ENCODE data around the gene RNF19B. TPM values are rescaled to one million over a fixed set of nuclear protein-coding genes. Genes with fewer than 3 reads are reported as not detected.
A peak's percentile ranks its signal among the peaks of the same experiment; 100 is the strongest.

Gene RNF19B
- total and polyA plus RNA-seq, 2 of the 13 experiments (the other 11 are each of a cell fraction or from before 2014, with no cell fraction given): 15.3 to 22.5 TPM

DNA sequence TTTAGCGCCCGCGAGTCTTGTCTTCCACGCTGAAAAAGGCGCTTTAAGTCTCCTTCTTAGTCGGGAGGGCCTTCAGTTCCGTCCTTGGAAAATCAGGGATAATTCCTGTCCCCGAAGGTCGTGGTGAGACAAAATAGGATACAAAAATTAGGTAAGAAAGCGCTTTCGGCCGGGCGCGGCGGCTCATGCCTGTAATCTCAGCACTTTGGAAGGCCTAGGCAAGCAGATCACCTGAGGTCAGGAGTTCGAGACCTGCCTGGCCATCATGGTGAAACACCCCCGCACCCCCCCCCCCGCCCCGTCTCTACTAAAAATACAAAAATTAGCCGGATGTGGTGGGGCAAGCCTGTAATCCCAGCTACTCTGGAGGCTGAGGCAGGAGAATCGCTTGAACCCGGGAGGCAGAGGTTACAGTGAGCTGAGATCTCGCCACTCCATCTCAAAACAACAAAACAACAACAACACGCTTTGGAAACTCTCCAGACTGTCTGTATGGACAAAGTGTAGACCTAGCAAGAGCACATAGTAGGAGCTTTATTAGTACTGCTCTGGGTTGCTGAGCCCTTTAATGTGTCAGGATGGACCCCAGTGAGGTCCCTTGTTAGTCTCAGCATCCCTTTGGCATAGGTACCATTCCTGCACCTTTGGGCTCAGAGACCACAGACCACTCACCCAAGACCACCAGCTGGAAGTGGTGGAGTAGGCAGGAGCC is 62.6 kb downstream of the RNF19B start:
- Histone ChIP-seq H2AFZ (ENCODE audit: low read length) (no peak overlapping the region), H4K20me1 (ENCODE audit: insufficient read depth, low read length) (no peaks in the 10 kb centered on the region), H3K27me3 (ENCODE audit: control insufficient read depth in 1 of 2, insufficient read depth in 2 of 2, low read length in 2 of 2) (peaks cover 7 to 37% of the 10 kb centered on the region in 2 experiments), H3K79me2 (ENCODE audit: insufficient read depth, low read length) (no peaks in the 10 kb centered on the region), H3K27ac (ENCODE audit: extremely low read length, insufficient read depth, low read length) (no peak overlapping the region), H3K9me3 (ENCODE audit: low read length) (no peaks in the 10 kb centered on the region), H3K4me3 (replicated peaks in 1 of 3; ENCODE audit: insufficient read depth in 1 of 3, low read depth in 2 of 3, low read length in 3 of 3) (peak overlapping the region; percentile 19 to 72 (median 38); a peak in 4 of 6 replicates), H3K36me3 (replicated peaks in 1 of 2; ENCODE audit: control insufficient read depth in 1 of 2, insufficient read depth in 2 of 2, low read length in 2 of 2) (no peaks in the 10 kb centered on the region), H3K4me1 (ENCODE audit: insufficient read depth, low read length) (0 out of 2 replicates have a peak, but pooled peaks cover 7% of the 10 kb centered on the region), H3K9ac (ENCODE audit: insufficient read depth, low read depth, low read length) (no peak overlapping the region), H3K4me2 (ENCODE audit: low read depth, low read length) (peak overlapping the region; percentile 78)
- ATAC-seq (no peak), DNase-seq (ENCODE audit: low spot score) (no peak), FAIRE-seq (no peak)
- ChIA-PET CTCF (ENCODE audit: low intra/inter-chr PET ratio, low total read pairs) (no interaction called here), POLR2A (no interaction called here)
- peak; percentile 84 for TF ChIP-seq ZKSCAN1 (IDR thresholded peaks at IDR 0.05; ENCODE audit: low read length)
- TF ChIP-seq EZH2 (conservative IDR thresholded peaks at IDR 0.05; ENCODE audit: low read depth, low read length): 0 out of 2 replicates have a peak, but pooled peaks have one; percentile 6
- no peak for TF ChIP-seq EHMT2 (IDR thresholded peaks at IDR 0.05; ENCODE audit: borderline replicate concordance, low read depth, low read length)
- intact Hi-C loops (cut with micrococcal nuclease; ENCODE audit: unreplicated experiment): no loop called here
- no TSS peak for BruUV-seq (replicated peaks)
- WGBS (ENCODE audit: low lambda C conversion rate): 28% methylated on average over 21 of the region's 24 CpGs
- in situ Hi-C loops (cut with HindIII; ENCODE audit: extremely low pct_ligation_motif_present, low pct_unique_long_range_greater_than_20kb): no loop called here

DNA sequence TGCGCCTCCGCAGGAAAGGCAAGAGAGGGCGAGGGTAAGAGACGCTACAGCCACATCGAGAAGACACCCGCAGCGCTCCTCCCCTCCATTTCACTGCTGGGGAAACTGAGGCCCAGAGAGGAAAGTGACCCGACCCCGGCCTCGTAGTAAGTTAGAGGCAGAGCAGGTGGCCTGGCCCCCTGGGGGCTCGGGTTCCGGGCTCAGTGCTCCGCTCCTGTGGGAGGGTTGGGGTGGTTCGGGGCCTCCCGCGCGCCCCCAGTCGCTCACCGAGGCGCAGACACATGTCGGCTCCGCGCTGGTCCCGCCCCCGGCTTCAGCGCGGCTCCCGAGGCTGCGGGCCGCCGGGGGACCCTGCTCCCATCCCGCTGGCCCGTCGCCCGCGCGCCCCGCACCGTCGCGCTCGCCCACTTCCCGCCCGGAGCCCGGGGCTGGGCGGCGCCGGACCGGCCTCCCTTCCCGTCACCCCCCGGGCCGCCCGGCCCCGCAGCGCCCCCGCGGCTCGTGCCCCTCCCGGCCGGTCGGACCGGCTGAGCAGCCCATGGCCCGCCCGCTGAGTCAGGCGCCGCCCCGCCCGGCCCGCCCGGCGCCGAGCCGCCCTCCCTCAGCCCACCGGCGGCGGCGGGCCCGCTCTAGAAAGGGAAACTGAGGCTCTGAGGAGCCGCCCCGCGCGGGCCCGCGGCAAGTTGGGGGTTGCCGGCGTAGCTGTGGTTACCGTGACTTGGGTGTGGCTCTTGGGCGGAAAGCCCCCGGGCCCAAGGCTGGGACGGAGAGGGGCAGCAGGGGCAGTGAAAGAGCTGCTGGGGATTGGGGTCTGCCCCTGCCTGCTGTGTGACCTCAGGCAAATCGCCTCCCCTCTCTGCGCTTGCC is 63.4 kb downstream of the RNF19B start, which contains the start of gene TMEM54:
Gene TMEM54 (minus strand): TSS at position 434 of the 867 bp plus-strand sequence. CDS start 151 bp downstream, at position 283.
- ATAC-seq (peak; percentile 50), FAIRE-seq (no peak), DNase-seq (ENCODE audit: low spot score) (no peak)
- no peaks in the 10 kb centered on the region for H3K36me3 ChIP-seq (replicated peaks in 1 of 2; ENCODE audit: control insufficient read depth in 1 of 2, insufficient read depth in 2 of 2, low read length in 2 of 2)
- in situ Hi-C loops (cut with HindIII; ENCODE audit: extremely low pct_ligation_motif_present, low pct_unique_long_range_greater_than_20kb): no loop called here
- CTCF ChIA-PET (ENCODE audit: low intra/inter-chr PET ratio, low total read pairs): no interaction called here
- H3K4me3 ChIP-seq (replicated peaks in 1 of 3; ENCODE audit: insufficient read depth in 1 of 3, low read depth in 2 of 3, low read length in 3 of 3): peak within 1 kb of the TSS; percentile 19 to 72 (median 39); a peak in 5 of 6 replicates
- BruUV-seq (replicated peaks): no TSS peak
- no peaks in the 10 kb centered on the region for H3K79me2 ChIP-seq (ENCODE audit: insufficient read depth, low read length)
- H3K27ac ChIP-seq (ENCODE audit: extremely low read length, insufficient read depth, low read length): no peak within 1 kb of the TSS
- POLR2A ChIA-PET: no interaction called here
- 19% methylated on average over 5 of the region's 92 CpGs for WGBS (ENCODE audit: low lambda C conversion rate)
- no peak within 1 kb of the TSS for H3K9ac ChIP-seq (ENCODE audit: insufficient read depth, low read depth, low read length)
- intact Hi-C loops (cut with micrococcal nuclease; ENCODE audit: unreplicated experiment): no loop called here
- H3K9me3 ChIP-seq (ENCODE audit: low read length): no peaks in the 10 kb centered on the region
- H3K4me1 ChIP-seq (ENCODE audit: insufficient read depth, low read length): 0 out of 2 replicates have a peak, but pooled peaks cover under 1% of the 10 kb centered on the region
- H2AFZ ChIP-seq (ENCODE audit: low read length): no peak within 1 kb of the TSS
- peaks cover 9 to 45% of the 10 kb centered on the region in 2 experiments for H3K27me3 ChIP-seq (ENCODE audit: control insufficient read depth in 1 of 2, insufficient read depth in 2 of 2, low read length in 2 of 2)
- H3K4me2 ChIP-seq (ENCODE audit: low read depth, low read length): peak within 1 kb of the TSS; percentile 78
- no peaks in the 10 kb centered on the region for H4K20me1 ChIP-seq (ENCODE audit: insufficient read depth, low read length)
- TF ChIP-seq POLR2AphosphoS5 (IDR thresholded peaks at IDR 0.05; ENCODE audit: low read depth, low read length) (no peak), ZNF878 (CRISPR knock-in tag; IDR thresholded peaks at IDR 0.05) (no peak), ZMYM3 (CRISPR knock-in tag; IDR thresholded peaks at IDR 0.05) (peak; percentile 73; the same call in 1 of the 2 replicates), ZNF232 (CRISPR knock-in tag; IDR thresholded peaks at IDR 0.05; ENCODE audit: borderline replicate concordance) (no peak), CC2D1A (CRISPR knock-in tag; IDR thresholded peaks at IDR 0.05) (no peak)
- TF ChIP-seq, protein P1, sequence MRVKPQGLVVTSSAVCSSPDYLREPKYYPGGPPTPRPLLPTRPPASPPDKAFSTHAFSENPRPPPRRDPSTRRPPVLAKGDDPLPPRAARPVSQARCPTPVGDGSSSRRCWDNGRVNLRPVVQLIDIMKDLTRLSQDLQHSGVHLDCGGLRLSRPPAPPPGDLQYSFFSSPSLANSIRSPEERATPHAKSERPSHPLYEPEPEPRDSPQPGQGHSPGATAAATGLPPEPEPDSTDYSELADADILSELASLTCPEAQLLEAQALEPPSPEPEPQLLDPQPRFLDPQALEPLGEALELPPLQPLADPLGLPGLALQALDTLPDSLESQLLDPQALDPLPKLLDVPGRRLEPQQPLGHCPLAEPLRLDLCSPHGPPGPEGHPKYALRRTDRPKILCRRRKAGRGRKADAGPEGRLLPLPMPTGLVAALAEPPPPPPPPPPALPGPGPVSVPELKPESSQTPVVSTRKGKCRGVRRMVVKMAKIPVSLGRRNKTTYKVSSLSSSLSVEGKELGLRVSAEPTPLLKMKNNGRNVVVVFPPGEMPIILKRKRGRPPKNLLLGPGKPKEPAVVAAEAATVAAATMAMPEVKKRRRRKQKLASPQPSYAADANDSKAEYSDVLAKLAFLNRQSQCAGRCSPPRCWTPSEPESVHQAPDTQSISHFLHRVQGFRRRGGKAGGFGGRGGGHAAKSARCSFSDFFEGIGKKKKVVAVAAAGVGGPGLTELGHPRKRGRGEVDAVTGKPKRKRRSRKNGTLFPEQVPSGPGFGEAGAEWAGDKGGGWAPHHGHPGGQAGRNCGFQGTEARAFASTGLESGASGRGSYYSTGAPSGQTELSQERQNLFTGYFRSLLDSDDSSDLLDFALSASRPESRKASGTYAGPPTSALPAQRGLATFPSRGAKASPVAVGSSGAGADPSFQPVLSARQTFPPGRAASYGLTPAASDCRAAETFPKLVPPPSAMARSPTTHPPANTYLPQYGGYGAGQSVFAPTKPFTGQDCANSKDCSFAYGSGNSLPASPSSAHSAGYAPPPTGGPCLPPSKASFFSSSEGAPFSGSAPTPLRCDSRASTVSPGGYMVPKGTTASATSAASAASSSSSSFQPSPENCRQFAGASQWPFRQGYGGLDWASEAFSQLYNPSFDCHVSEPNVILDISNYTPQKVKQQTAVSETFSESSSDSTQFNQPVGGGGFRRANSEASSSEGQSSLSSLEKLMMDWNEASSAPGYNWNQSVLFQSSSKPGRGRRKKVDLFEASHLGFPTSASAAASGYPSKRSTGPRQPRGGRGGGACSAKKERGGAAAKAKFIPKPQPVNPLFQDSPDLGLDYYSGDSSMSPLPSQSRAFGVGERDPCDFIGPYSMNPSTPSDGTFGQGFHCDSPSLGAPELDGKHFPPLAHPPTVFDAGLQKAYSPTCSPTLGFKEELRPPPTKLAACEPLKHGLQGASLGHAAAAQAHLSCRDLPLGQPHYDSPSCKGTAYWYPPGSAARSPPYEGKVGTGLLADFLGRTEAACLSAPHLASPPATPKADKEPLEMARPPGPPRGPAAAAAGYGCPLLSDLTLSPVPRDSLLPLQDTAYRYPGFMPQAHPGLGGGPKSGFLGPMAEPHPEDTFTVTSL (CRISPR knock-in tag; IDR thresholded peaks at IDR 0.05; ENCODE audit: borderline replicate concordance): no peak
